ENCODE data around the gene ZC3H14.

- TF ChIP-seq CTCF (IDR thresholded peaks at IDR 0.05; ENCODE audit: low read depth, low read length, missing input control) (peak; percentile 19), ZBTB33 (IDR thresholded peaks at IDR 0.05) (no peak), YY1 (IDR thresholded peaks at IDR 0.05) (peak; percentile 85), JUND (IDR thresholded peaks at IDR 0.05) (no peak), REST (IDR thresholded peaks at IDR 0.05) (no peak), RXRA (IDR thresholded peaks at IDR 0.05) (peak in 1 of 2 donors; percentile 16), TAF1 (conservative IDR thresholded peaks at IDR 0.05) (no peak), ATF3 (IDR thresholded peaks at IDR 0.05) (no peak)
Measured at GRCh38 chr14:88551094-88551870, 11.6 kb upstream of the ZC3H14 start.
